HUES48 (cell line): ENCODE results near the gene SLC25A44.
"Not testable (repeated sequence)": the region's sequence is repeated elsewhere in the genome, so short reads cannot be mapped to it uniquely, and the experiment has no call there.

Experiments
- H3K27ac ChIP-seq: one replicate; pipeline ENCODE4 v1.7.0; 2013; ENCODE audit warnings: low read depth, low read length, inconsistent platforms
- H3K27me3 ChIP-seq: 2 replicates; pipeline ENCODE4 v1.6.1; 2013; ENCODE audit warnings: mild to moderate bottlenecking, low read length; ENCODE audit not compliant: control insufficient read depth, insufficient read depth
- H3K36me3 ChIP-seq: 2 replicates; pipeline ENCODE4 v1.6.1; 2013; ENCODE audit warnings: low read length; ENCODE audit not compliant: control insufficient read depth, insufficient read depth
- H3K4me1 ChIP-seq: 2 replicates; pipeline ENCODE4 v1.6.1; 2013; ENCODE audit warnings: mild to moderate bottlenecking, low read length; ENCODE audit not compliant: control insufficient read depth, insufficient read depth
- H3K4me3 ChIP-seq: 2 replicates; pipeline ENCODE4 v1.5.1; 2013; ENCODE audit warnings: mild to moderate bottlenecking, low read depth, low read length
- H3K9ac ChIP-seq: 2 replicates; pipeline ENCODE4 v1.6.1; 2013; ENCODE audit warnings: mild to moderate bottlenecking, low read depth, low read length, moderate library complexity
- H3K9me3 ChIP-seq: 2 replicates; pipeline ENCODE4 v1.6.1; 2013; ENCODE audit warnings: low read length; ENCODE audit not compliant: control insufficient read depth, insufficient read depth

The SLC25A44 gene

DNA sequence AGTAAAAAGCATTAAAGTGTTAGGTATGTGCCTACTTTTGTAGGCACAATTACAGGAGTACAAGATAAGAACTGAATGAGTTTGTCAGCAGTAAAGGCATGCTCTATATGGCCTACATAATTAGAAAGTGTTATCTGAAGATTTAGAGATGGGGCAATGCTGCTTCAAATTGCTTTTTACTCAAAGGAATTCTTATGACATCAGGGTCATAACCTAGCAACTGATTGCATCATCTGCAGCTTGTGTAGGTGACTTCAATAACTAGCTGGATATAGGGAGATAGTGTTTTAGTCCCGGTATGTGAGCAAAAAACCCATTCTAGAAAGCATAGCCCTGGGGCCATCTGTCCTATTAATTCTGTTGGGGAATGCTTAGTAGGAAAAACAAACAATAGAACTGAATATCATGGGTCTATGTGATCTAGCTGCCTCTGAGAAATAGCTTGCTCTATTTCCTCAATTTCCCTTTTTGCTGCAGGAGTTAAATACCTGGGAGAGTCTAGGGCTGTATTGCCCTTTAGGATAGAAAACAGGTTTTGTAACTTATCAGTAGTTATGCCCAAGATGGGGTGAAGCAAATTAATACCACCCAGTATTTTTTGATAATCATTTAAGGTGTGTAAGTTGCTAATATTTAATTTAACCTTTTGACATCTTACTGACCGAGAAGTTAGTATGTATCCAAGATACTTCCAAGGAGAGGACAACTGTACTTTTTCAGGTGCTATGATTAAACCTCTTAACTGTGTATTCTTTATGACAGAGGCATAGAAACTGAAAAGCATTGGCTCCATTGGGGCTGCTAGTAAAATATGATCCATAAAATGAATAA, 7.3 kb upstream of the SLC25A44 start:
- not testable (repeated sequence) for H3K9ac ChIP-seq, H3K36me3 ChIP-seq, H3K27me3 ChIP-seq, H3K4me3 ChIP-seq, H3K4me1 ChIP-seq, H3K27ac ChIP-seq
- peaks cover 17% of the 10 kb centered on the region for H3K9me3 ChIP-seq

DNA sequence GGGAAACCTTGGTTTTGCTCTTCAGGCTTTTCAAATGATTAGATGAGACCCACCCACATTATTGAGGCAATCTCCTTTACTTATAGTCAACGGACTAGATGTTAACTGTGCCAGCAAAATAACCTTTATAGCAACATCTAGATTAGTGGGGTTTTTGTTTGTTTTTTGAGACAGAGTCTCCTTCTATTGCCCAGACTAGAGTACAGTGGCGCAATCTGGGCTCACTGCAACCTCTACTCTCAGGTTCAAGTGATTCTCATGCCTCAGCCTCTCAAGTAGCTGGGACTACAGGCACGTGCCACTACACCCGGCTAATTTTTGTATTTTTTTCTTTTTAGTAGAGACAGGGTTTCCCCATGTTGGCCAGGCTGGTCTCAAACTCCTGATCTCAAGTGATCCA, 3.6 kb upstream of the SLC25A44 start:
- H3K27ac ChIP-seq, H3K4me1 ChIP-seq: not testable (repeated sequence)
- H3K9me3 ChIP-seq: peaks cover 17% of the 10 kb centered on the region

GRCh38 chr1:156191292-156191964, 2.5 kb upstream of the SLC25A44 start:
- Histone ChIP-seq H3K36me3 (peaks cover 11% of the 10 kb centered on the region), H3K27ac (no peak overlapping the region), H3K9ac (no peak overlapping the region), H3K4me1 (no peaks in the 10 kb centered on the region; the same call in 1 of the 2 replicates), H3K9me3 (peaks cover 14% of the 10 kb centered on the region), H3K27me3 (no peaks in the 10 kb centered on the region), H3K4me3 (no peak overlapping the region)

More for the DNA sequence above, 3.6 kb upstream of the SLC25A44 start:
- not testable (repeated sequence) for H3K36me3 ChIP-seq, H3K9ac ChIP-seq, H3K4me3 ChIP-seq, H3K27me3 ChIP-seq

DNA sequence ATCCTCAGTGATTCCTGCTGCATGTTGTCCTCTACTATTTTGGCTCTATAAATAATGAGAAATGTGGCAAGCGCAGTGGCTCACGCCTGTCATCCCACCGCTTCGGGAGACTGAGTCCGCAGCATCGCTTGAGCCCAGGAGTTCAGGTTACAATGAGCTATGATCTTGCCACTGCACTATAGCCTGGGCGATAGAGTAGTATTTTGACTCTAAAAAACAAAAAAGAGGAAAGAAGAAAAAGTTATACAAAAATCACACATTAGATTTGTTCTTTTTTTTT, 756 bp upstream of the SLC25A44 start:
- peak overlapping the region; percentile 67 for H3K9ac ChIP-seq

GRCh38 chr1:156194300-156194652, 372 bp downstream of the SLC25A44 start:
- Histone ChIP-seq H3K36me3 (peaks cover 20% of the 10 kb centered on the region), H3K4me1 (no peaks in the 10 kb centered on the region; the same call in 1 of the 2 replicates), H3K4me3 (peak overlapping the region; percentile 92), H3K27ac (peak overlapping the region; percentile 58), H3K27me3 (no peaks in the 10 kb centered on the region), H3K9me3 (0 out of 2 replicates have a peak, but pooled peaks cover under 1% of the 10 kb centered on the region), H3K9ac (peak overlapping the region; percentile 38; the same call in 1 of the 2 replicates)

More for the DNA sequence above, 756 bp upstream of the SLC25A44 start:
- Histone ChIP-seq H3K36me3 (peaks cover 14% of the 10 kb centered on the region), H3K27me3 (no peaks in the 10 kb centered on the region), H3K27ac (peak overlapping the region; percentile 89), H3K4me1 (no peaks in the 10 kb centered on the region; the same call in 1 of the 2 replicates), H3K4me3 (peak overlapping the region; percentile 44), H3K9me3 (peaks cover 8% of the 10 kb centered on the region; the same call in 1 of the 2 replicates)

GRCh38 chr1:156195853-156196252, 1.9 kb downstream of the SLC25A44 start:
- Histone ChIP-seq H3K4me3 (no peak overlapping the region), H3K36me3 (peaks cover 34% of the 10 kb centered on the region), H3K27ac (no peak overlapping the region), H3K9me3 (no peaks in the 10 kb centered on the region), H3K9ac (no peak overlapping the region), H3K27me3 (no peaks in the 10 kb centered on the region), H3K4me1 (no peaks in the 10 kb centered on the region; the same call in 1 of the 2 replicates)

- peaks cover 34% of the 10 kb centered on the region for H3K36me3 ChIP-seq
- H3K9me3 ChIP-seq: no peaks in the 10 kb centered on the region
- H3K4me3 ChIP-seq: no peak overlapping the region
- no peaks in the 10 kb centered on the region; the same call in 1 of the 2 replicates for H3K4me1 ChIP-seq
- H3K27me3 ChIP-seq: no peaks in the 10 kb centered on the region
- H3K27ac ChIP-seq: no peak overlapping the region
- H3K9ac ChIP-seq: no peak overlapping the region
Observed at GRCh38 chr1:156196445-156196844, 2.5 kb downstream of the SLC25A44 start.

DNA sequence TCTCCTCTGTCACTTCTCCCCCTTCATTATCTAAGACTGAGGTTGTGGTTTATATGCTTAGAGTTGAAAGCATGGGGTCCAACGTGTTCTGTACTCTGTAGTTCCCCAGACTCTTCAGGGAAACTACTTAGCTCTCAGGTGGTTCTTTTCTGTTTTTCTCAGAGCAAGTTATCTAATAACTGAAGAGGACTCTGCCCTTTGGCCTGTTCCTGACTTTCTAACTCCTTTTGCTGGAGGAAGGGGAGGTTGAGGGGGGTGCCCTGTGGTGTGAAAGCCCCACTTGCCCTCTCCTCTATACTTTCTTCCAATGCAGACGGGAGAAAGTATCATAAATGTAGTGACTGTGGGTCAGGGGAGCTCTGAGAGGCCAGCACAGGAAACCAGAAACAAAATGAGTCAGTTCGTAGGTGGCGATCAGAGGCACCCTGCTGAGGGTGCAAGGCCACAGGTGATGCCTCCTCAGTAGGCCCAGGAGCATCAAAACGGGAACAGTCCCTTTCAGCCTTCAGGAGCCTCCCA, 5.0 kb downstream of the SLC25A44 start:
- H3K9ac ChIP-seq: no peak overlapping the region
- H3K9me3 ChIP-seq: no peaks in the 10 kb centered on the region
- H3K4me1 ChIP-seq: no peaks in the 10 kb centered on the region; the same call in 1 of the 2 replicates
- H3K4me3 ChIP-seq: no peak overlapping the region
- H3K27me3 ChIP-seq: no peaks in the 10 kb centered on the region
- peak overlapping the region; percentile 7 for H3K27ac ChIP-seq
- peaks cover 50% of the 10 kb centered on the region for H3K36me3 ChIP-seq

DNA sequence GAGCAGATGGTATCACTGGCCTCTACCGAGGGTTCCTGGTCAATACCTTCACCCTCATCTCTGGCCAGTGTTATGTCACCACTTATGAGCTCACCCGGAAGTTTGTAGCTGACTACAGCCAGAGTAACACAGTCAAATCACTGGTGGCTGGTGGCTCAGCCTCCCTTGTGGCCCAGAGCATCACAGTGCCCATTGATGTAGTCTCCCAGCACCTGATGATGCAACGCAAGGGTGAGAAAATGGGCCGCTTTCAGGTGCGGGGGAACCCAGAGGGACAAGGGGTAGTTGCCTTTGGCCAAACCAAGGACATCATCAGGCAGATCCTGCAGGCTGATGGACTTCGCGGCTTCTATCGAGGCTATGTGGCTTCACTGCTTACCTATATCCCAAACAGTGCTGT, 6.1 kb downstream of the SLC25A44 start:
- Histone ChIP-seq H3K36me3 (peaks cover 50% of the 10 kb centered on the region), H3K4me1 (no peaks in the 10 kb centered on the region; the same call in 1 of the 2 replicates), H3K27ac (no peak overlapping the region), H3K9me3 (no peaks in the 10 kb centered on the region), H3K4me3 (no peak overlapping the region), H3K9ac (no peak overlapping the region), H3K27me3 (no peaks in the 10 kb centered on the region)

- Histone ChIP-seq H3K27ac (no peak overlapping the region), H3K36me3 (peaks cover 62% of the 10 kb centered on the region), H3K4me3 (no peak overlapping the region), H3K9me3 (no peaks in the 10 kb centered on the region), H3K9ac (no peak overlapping the region), H3K4me1 (peaks cover under 1% of the 10 kb centered on the region), H3K27me3 (no peaks in the 10 kb centered on the region)
Observed at GRCh38 chr1:156203331-156203730, 9.4 kb downstream of the SLC25A44 start.

GRCh38 chr1:156204686-156205085, 10.8 kb downstream of the SLC25A44 start:
- no peak overlapping the region for H3K9ac ChIP-seq
- H3K36me3 ChIP-seq: peaks cover 61% of the 10 kb centered on the region
- peaks cover 12% of the 10 kb centered on the region for H3K4me1 ChIP-seq
- H3K4me3 ChIP-seq: no peak overlapping the region
- H3K9me3 ChIP-seq: no peaks in the 10 kb centered on the region
- H3K27me3 ChIP-seq: no peaks in the 10 kb centered on the region
- H3K27ac ChIP-seq: no peak overlapping the region
